Astrocyte of the cerebellum (primary cell): ENCODE results near the gene NPPB.

Source experiments
- DNase-seq: peaks from one replicate; pipeline ENCODE4 v3.0.0-alpha.2; 2011; ENCODE audit warnings: low read depth
- H3K4me3 ChIP-seq: 2 replicates; pipeline ENCODE4 v1.5.1; 2011; ENCODE audit warnings: mild to moderate bottlenecking, low read depth, low read length, moderate library complexity
- in situ Hi-C: cut with HindIII; loops from 2 replicates; pipeline ENCODE4 v1.10.0; 2017; ENCODE audit warnings: low sequenced_read_pairs
- TF ChIP-seq, protein P1 (sequence below): IDR thresholded peaks from 2 replicates; pipeline ENCODE4 v1.5.1; 2012; ENCODE audit warnings: low read length, low read depth, moderate library complexity, mild to moderate bottlenecking; ENCODE audit errors: missing control alignments

Gene NPPB

DNA sequence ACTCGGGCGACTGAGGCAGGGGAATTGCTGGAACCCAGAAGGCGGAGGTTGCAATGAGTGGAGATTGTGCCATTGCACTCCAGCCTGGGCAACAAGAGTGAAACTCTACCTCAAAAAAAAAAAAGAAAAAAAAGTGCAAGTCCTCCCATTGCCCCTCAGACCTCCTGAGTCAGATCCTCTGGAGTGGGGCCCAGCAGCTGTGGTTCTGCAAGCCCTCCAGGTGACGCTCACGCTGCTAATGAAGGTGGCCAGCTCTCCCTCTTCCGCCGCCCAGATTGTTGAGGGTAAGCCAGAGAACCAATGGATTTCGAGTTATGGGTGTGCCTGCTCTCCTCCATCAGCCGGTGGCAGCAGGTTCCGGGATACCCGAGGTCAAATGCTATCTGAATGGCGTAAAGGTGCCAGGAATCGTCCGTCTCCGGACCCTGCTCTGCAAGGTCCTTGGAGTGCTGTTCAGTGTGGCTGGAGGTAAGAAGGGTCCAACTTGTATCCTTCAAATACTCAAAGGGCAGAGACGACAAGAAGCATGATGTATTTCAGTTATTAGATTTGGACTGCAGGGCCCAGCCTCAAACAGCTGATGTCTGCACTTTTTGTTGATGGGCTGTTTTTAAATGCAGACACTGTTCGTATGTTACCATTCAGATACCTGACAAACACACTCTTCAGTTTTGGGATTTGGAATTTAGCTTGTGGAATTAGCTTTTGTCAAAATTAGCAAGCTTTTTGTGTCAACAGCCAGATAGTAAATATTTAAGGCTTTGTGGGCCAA lies 35.2 kb downstream of the NPPB start:
- no peak for DNase-seq
- in situ Hi-C loops = no loop called here
- TF ChIP-seq, protein P1, sequence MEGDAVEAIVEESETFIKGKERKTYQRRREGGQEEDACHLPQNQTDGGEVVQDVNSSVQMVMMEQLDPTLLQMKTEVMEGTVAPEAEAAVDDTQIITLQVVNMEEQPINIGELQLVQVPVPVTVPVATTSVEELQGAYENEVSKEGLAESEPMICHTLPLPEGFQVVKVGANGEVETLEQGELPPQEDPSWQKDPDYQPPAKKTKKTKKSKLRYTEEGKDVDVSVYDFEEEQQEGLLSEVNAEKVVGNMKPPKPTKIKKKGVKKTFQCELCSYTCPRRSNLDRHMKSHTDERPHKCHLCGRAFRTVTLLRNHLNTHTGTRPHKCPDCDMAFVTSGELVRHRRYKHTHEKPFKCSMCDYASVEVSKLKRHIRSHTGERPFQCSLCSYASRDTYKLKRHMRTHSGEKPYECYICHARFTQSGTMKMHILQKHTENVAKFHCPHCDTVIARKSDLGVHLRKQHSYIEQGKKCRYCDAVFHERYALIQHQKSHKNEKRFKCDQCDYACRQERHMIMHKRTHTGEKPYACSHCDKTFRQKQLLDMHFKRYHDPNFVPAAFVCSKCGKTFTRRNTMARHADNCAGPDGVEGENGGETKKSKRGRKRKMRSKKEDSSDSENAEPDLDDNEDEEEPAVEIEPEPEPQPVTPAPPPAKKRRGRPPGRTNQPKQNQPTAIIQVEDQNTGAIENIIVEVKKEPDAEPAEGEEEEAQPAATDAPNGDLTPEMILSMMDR = no peak
- no peak overlapping the region for H3K4me3 ChIP-seq

DNA sequence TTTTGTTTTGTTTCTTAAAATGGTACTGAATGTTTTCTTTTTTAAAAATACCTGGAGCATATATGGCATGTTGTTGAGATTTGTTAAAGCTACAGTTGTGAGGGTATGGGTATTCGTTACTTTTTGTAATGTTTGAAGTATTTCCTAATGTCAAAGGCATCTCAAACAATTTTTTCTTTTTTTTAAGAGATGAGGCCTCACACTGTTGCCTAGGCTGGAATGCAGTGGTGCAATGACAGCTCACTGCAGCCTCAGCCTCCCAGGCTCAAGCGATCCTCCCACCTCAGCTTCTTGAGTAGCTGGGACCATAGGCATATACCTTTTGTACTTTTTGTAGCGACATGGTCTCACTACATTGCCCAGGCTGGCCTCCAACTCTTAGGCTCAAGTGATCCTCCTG lies 36.7 kb downstream of the NPPB start:
- in situ Hi-C loops = no loop called here
- H3K4me3 ChIP-seq = no peak overlapping the region
- TF ChIP-seq, protein P1 = no peak
- DNase-seq = no peak

DNA sequence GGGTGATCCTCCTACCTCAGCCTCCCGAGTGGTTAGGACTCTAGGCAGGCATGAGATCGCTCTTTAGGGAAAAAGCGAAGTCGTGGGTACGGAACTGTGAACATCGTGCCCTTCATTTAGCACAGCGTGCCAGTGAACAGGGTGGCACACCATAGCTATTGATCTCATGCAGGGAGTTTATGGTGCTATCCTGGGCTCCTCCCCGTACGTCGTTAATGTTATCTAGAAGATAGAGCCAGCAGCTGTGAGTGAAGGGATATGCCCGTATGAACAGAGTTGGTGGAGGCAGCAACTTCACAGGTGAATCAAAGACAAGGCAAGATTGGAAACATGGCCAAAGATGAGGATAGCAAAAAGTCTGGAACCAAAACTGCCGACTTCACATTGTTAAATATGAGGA lies 41.6 kb downstream of the NPPB start:
- in situ Hi-C loops = no loop called here
- no peak for DNase-seq

DNA sequence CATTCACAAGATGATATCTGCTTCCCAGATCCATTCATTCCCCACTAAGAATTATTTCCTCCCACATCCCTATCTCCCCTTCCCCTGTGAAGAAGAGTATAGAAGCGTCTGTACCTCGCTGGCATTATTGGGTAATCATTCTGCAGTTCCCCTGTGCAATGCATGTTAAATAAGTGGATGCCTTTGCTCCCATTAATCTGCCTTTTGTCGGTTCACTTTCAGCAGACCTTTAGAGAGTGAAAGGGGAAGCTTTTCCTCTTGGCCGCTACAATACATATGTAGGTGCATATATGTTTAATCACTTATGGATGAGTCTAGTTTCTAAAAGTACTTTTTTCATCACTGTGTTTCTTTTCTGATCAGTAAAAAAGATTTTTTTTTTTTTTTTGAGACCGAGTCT lies 45.7 kb downstream of the NPPB start:
- in situ Hi-C loops = loop anchor here (5.0 kb wide), 1 partner anchor 49 kb away; no protein-coding TSS in a partner anchor
- no peak overlapping the region for H3K4me3 ChIP-seq
- TF ChIP-seq, protein P1 = no peak
- no peak for DNase-seq

More for the DNA sequence above, 41.6 kb downstream of the NPPB start:
- TF ChIP-seq, protein P1 = no peak
- no peak overlapping the region for H3K4me3 ChIP-seq
